CD14-positive monocyte (primary cell): ENCODE measurements around the gene CASR. TPM values are rescaled to one million over a fixed set of nuclear protein-coding genes. Genes with fewer than 3 reads are reported as not detected.

Experiments
- DNase-seq, 3 donors: peaks; one replicate each; pipeline ENCODE4 v3.0.0-alpha.2; 2011 to 2022
- H2AFZ ChIP-seq: 2 replicates; pipeline ENCODE4 v1.6.0; 2012; ENCODE audit warnings: mild to moderate bottlenecking, low read depth, low read length, inconsistent platforms; ENCODE audit not compliant: insufficient read depth, poor library complexity, severe bottlenecking
- H3K27ac ChIP-seq, 2 donors: 1 replicate in 1 of 2; 2 replicates in 1 of 2; pipeline ENCODE4 v1.5.1; 2012 to 2013; ENCODE audit warnings: low read length in 2 of 2, control low read depth in 1 of 2, inconsistent platforms in 1 of 2, low read depth in 1 of 2, mild to moderate bottlenecking in 1 of 2
- H3K27me3 ChIP-seq, 2 donors: one replicate each; pipeline versions ENCODE4 v1.6.0 to v1.6.1; 2011 to 2013; ENCODE audit warnings: low read length in 2 of 2; ENCODE audit not compliant: control insufficient read depth in 2 of 2, insufficient read depth in 2 of 2
- H3K36me3 ChIP-seq, 2 donors: replicated peaks in 1 of 2; 1 replicate in 1 of 2; 2 replicates in 1 of 2; pipeline versions ENCODE4 v1.5.1 to v1.6.1; 2012 to 2013; ENCODE audit warnings: low read length in 2 of 2, control low read depth in 1 of 2, inconsistent platforms in 1 of 2, mild to moderate bottlenecking in 1 of 2; ENCODE audit not compliant: insufficient read depth in 2 of 2, control insufficient read depth in 1 of 2
- H3K4me1 ChIP-seq, 2 donors: 1 replicate in 1 of 2; 2 replicates in 1 of 2; pipeline versions ENCODE4 v1.5.1 to v1.6.1; 2012 to 2013; ENCODE audit warnings: low read length in 2 of 2, control low read depth in 1 of 2, inconsistent platforms in 1 of 2, mild to moderate bottlenecking in 1 of 2, moderate library complexity in 1 of 2; ENCODE audit not compliant: insufficient read depth in 2 of 2, control insufficient read depth in 1 of 2
- H3K4me2 ChIP-seq: replicated peaks from 2 replicates; pipeline ENCODE3; 2012; ENCODE audit warnings: low read length, moderate library complexity, mild to moderate bottlenecking; ENCODE audit not compliant: poor library complexity, severe bottlenecking; ENCODE audit errors: extremely low read depth
- H3K4me3 ChIP-seq, 3 experiments: fragments of 200-600 bp in 1 of 3; sonication (generic) in 1 of 3; replicated peaks in 1 of 3; 1 replicate in 2 of 3; 2 replicates in 1 of 3; pipeline ENCODE4 v1.5.1; 2011 to 2013; ENCODE audit warnings: low read length in 3 of 3, mild to moderate bottlenecking in 3 of 3, control low read depth in 2 of 3, low read depth in 2 of 3, inconsistent platforms in 1 of 3, moderate library complexity in 1 of 3
- H3K79me2 ChIP-seq: 2 replicates; pipeline ENCODE4 v1.6.0; 2012; ENCODE audit warnings: mild to moderate bottlenecking, control low read depth, inconsistent platforms, low read length, moderate library complexity; ENCODE audit not compliant: insufficient read depth
- H3K9ac ChIP-seq: 2 replicates; pipeline ENCODE4 v1.6.0; 2017; ENCODE audit warnings: low read length, mild to moderate bottlenecking; ENCODE audit not compliant: insufficient read depth, poor library complexity, severe bottlenecking
- H3K9me3 ChIP-seq, 2 donors: replicated peaks in 1 of 2; 1 replicate in 1 of 2; 2 replicates in 1 of 2; pipeline versions ENCODE4 v1.5.1 to v1.6.1; 2012 to 2013; ENCODE audit warnings: low read length in 2 of 2, control low read depth in 1 of 2; ENCODE audit not compliant: control insufficient read depth in 1 of 2, insufficient read depth in 1 of 2
- H4K20me1 ChIP-seq: 2 replicates; pipeline ENCODE4 v1.6.0; 2012; ENCODE audit warnings: mild to moderate bottlenecking, low read length, control low read depth, moderate library complexity; ENCODE audit not compliant: insufficient read depth
- H3K27ac Mint-ChIP-seq, 7 donors: one replicate each; pipeline ENCODE4 v1.8.0; 2020; ENCODE audit warnings: mild to moderate bottlenecking in 7 of 7, mixed read lengths in 7 of 7, moderate library complexity in 6 of 7, inconsistent platforms in 2 of 7
- H3K27me3 Mint-ChIP-seq, 3 donors: one replicate each; pipeline ENCODE4 v1.8.0; 2021 to 2022; ENCODE audit warnings: low read depth in 3 of 3, mild to moderate bottlenecking in 3 of 3, mixed read lengths in 3 of 3, moderate library complexity in 3 of 3, inconsistent platforms in 1 of 3
- H3K36me3 Mint-ChIP-seq, 2 donors: one replicate each; pipeline ENCODE4 v1.8.0; 2020; ENCODE audit warnings: mixed read lengths in 2 of 2, inconsistent platforms in 1 of 2, mild to moderate bottlenecking in 1 of 2
- H3K4me1 Mint-ChIP-seq: one replicate; pipeline ENCODE4 v1.8.0; 2020; ENCODE audit warnings: mild to moderate bottlenecking, mixed read lengths
- H3K4me3 Mint-ChIP-seq, 2 donors: one replicate each; pipeline ENCODE4 v1.8.0; 2020; ENCODE audit warnings: mild to moderate bottlenecking in 2 of 2, mixed read lengths in 2 of 2, moderate library complexity in 1 of 2
- H3K9me3 Mint-ChIP-seq, 7 donors: one replicate each; pipeline ENCODE4 v1.8.0; 2020 to 2022; ENCODE audit warnings: mixed read lengths in 7 of 7, mild to moderate bottlenecking in 6 of 7, moderate library complexity in 6 of 7, inconsistent platforms in 2 of 7
- WGBS: methylation state at CpG from one replicate; pipeline ENCODE4 v1.1.5; 2013; ENCODE audit warnings: missing lambda C conversion rate; ENCODE audit not compliant: insufficient coverage; 5-methylcytosine and 5-hydroxymethylcytosine counted together
- intact Hi-C, 2 donors: fragments of 100-400 bp; cut with micrococcal nuclease; formaldehyde crosslinking; loops; one replicate each; pipeline versions ENCODE4 v1.15.0 to v1.15.1; 2023
- polyA plus RNA-seq, 3 donors: library from polyadenylated mRNA; depleted of rRNA in 1 of 3; unstranded in 2 of 3; stranded (reverse) in 1 of 3; fragments of 300-500 nt in 2 of 3; fragments of >200 nt in 1 of 3; fragmentation: Illumina TruSeq in 2 of 3; gene quantifications; 1 replicate in 2 of 3; 2 replicates in 1 of 3; pipeline ENCODE4 v1.2.3, GENCODE V29; 2012 to 2021
- TF ChIP-seq, protein P1 (sequence below): fragments of 200-600 bp; IDR thresholded peaks from one replicate; pipeline ENCODE4 v1.8.0; 2022; ENCODE audit warnings: antibody characterized with exemption, mild to moderate bottlenecking

CASR gene
- polyA plus RNA-seq, 3 donors, result 0.01 TPM; not detected in 2

GRCh38 chr3:122190525-122190924, 7.1 kb downstream of the CASR start:
- DNase-seq, result no peak

DNA sequence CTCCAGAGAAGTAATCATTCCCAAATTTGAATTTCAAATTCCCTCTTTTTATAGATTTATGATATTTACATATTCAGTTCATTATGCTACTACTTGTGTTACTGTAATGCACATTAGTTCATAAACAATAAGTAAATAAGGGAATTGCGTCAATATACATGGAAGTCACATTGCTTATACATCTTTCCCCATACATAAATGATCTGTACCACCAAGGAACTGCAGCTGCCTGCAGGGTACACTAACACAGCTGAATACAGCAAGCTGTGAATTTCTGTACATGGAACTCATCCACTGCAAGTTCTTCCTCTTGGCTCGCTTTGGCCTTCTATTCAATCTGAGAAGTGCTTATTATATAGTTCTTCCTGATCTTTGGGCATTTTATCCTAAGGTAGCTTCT, 15.5 kb downstream of the CASR start:
- Histone ChIP-seq H3K4me2 (no peak overlapping the region), H3K9me3 (no peaks in the 10 kb centered on the region), H3K27me3 (no peaks in the 10 kb centered on the region), H3K9ac (no peak overlapping the region), H3K36me3 (no peaks in the 10 kb centered on the region), H2AFZ (no peak overlapping the region), H3K4me3 (no peak overlapping the region), H3K27ac (no peak overlapping the region), H4K20me1 (no peaks in the 10 kb centered on the region), H3K4me1 (peaks cover 0 to 3% of the 10 kb centered on the region in 2 donors), H3K79me2 (no peaks in the 10 kb centered on the region)
- Mint-ChIP-seq H3K9me3 (peaks cover 0 to 9% (median 4%) of the 10 kb centered on the region in 7 donors), H3K4me3 (no peak overlapping the region), H3K27ac (no peak overlapping the region), H3K4me1 (peaks cover 9% of the 10 kb centered on the region), H3K27me3 (peaks cover 0 to 3% (median 0%) of the 10 kb centered on the region in 3 donors), H3K36me3 (no peaks in the 10 kb centered on the region)
- intact Hi-C loops, result no loop called here
- DNase-seq, result no peak
- TF ChIP-seq, protein P1, sequence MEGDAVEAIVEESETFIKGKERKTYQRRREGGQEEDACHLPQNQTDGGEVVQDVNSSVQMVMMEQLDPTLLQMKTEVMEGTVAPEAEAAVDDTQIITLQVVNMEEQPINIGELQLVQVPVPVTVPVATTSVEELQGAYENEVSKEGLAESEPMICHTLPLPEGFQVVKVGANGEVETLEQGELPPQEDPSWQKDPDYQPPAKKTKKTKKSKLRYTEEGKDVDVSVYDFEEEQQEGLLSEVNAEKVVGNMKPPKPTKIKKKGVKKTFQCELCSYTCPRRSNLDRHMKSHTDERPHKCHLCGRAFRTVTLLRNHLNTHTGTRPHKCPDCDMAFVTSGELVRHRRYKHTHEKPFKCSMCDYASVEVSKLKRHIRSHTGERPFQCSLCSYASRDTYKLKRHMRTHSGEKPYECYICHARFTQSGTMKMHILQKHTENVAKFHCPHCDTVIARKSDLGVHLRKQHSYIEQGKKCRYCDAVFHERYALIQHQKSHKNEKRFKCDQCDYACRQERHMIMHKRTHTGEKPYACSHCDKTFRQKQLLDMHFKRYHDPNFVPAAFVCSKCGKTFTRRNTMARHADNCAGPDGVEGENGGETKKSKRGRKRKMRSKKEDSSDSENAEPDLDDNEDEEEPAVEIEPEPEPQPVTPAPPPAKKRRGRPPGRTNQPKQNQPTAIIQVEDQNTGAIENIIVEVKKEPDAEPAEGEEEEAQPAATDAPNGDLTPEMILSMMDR, result no peak
- no CpG with 5 or more reads among the region's 2 CpGs for WGBS

More at GRCh38 chr3:122190525-122190924, 7.1 kb downstream of the CASR start:
- TF ChIP-seq, protein P1, result no peak
- Mint-ChIP-seq H3K9me3 (peaks cover 0 to 4% (median 0%) of the 10 kb centered on the region in 7 donors), H3K27me3 (peaks cover 6 to 14% (median 13%) of the 10 kb centered on the region in 3 donors), H3K36me3 (no peaks in the 10 kb centered on the region), H3K4me3 (no peak overlapping the region), H3K4me1 (peaks cover 9% of the 10 kb centered on the region), H3K27ac (no peak overlapping the region)
- Histone ChIP-seq H3K36me3 (no peaks in the 10 kb centered on the region), H3K4me2 (no peak overlapping the region), H3K79me2 (no peaks in the 10 kb centered on the region), H3K9me3 (no peaks in the 10 kb centered on the region), H4K20me1 (no peaks in the 10 kb centered on the region), H3K9ac (no peak overlapping the region), H3K4me3 (no peak overlapping the region), H3K4me1 (peaks cover 0 to 3% of the 10 kb centered on the region in 2 donors), H3K27me3 (peaks cover 8 to 11% of the 10 kb centered on the region in 2 donors), H2AFZ (no peak overlapping the region), H3K27ac (no peak overlapping the region)
- intact Hi-C loops, result no loop called here
- WGBS, result no CpG with 5 or more reads among the region's 3 CpGs
